Vagina (tissue), 2 donors: Measurements from ENCODE around the gene WEE1.

Experiments
- CTCF ChIP-seq, 3 experiments: fragments of 450-650 bp in 2 of 3; fragments of 200-600 bp in 1 of 3; sonication (generic) in 1 of 3; IDR thresholded peaks; one replicate each; pipeline ENCODE4 v1.5.1; 2017 to 2019; ENCODE audit warnings: antibody characterized with exemption in 3 of 3, mild to moderate bottlenecking in 2 of 3, moderate library complexity in 2 of 3
- POLR2A ChIP-seq, 2 donors: fragments of 450-650 bp; IDR thresholded peaks; one replicate each; pipeline ENCODE4 v1.6.1; 2017; ENCODE audit warnings: antibody characterized with exemption in 2 of 2, mild to moderate bottlenecking in 2 of 2, moderate library complexity in 2 of 2

- no peak for TF ChIP-seq POLR2A (IDR thresholded peaks at IDR 0.05)
- TF ChIP-seq CTCF (IDR thresholded peaks at IDR 0.05), result no peak
These were observed 33.5 kb downstream of the WEE1 start for GRCh38 chr11:9606809-9607510.
